Endodermal cell (in vitro differentiated cells): ENCODE results near the gene MOCS1. TPM values are rescaled to one million over a fixed set of nuclear protein-coding genes. Genes with fewer than 3 reads are reported as not detected.

Source experiments
- DNase-seq: peaks from one replicate; pipeline ENCODE4 v3.0.0-alpha.2; 2017
- H3K27ac ChIP-seq: 2 replicates; pipeline ENCODE4 v1.5.1; 2013; ENCODE audit warnings: mild to moderate bottlenecking, low read depth, low read length, moderate library complexity
- H3K27me3 ChIP-seq: 2 replicates; pipeline ENCODE4 v1.6.1; 2013; ENCODE audit warnings: mild to moderate bottlenecking, low read length, moderate library complexity; ENCODE audit not compliant: insufficient read depth, control insufficient read depth, poor library complexity, severe bottlenecking
- H3K36me3 ChIP-seq: 2 replicates; pipeline ENCODE4 v1.7.0; 2013; ENCODE audit warnings: mild to moderate bottlenecking, low read length, moderate library complexity; ENCODE audit not compliant: control insufficient read depth, insufficient read depth
- H3K4me1 ChIP-seq: one replicate; pipeline ENCODE4 v1.7.0; 2013; ENCODE audit warnings: low read length; ENCODE audit not compliant: control insufficient read depth, insufficient read depth
- H3K4me3 ChIP-seq: 2 replicates; pipeline ENCODE4 v1.5.1; 2013; ENCODE audit warnings: mild to moderate bottlenecking, low read length, moderate library complexity
- H3K9ac ChIP-seq: 2 replicates; pipeline ENCODE4 v1.6.1; 2013; ENCODE audit warnings: mild to moderate bottlenecking, low read length, moderate library complexity; ENCODE audit not compliant: poor library complexity, severe bottlenecking; ENCODE audit errors: extremely low read depth
- H3K9me3 ChIP-seq: 2 replicates; pipeline ENCODE4 v1.6.1; 2013; ENCODE audit warnings: mild to moderate bottlenecking, low read length, moderate library complexity; ENCODE audit not compliant: control insufficient read depth
- H3K27ac Mint-ChIP-seq: 2 replicates; pipeline ENCODE4 v1.8.0; 2020; ENCODE audit warnings: mixed read lengths
- H3K27me3 Mint-ChIP-seq: 2 replicates; pipeline ENCODE4 v1.8.0; 2021; ENCODE audit warnings: mild to moderate bottlenecking, mixed read lengths; ENCODE audit not compliant: insufficient read depth
- H3K36me3 Mint-ChIP-seq: 2 replicates; pipeline ENCODE4 v1.8.0; 2020; ENCODE audit warnings: low read depth, mixed read lengths
- H3K4me1 Mint-ChIP-seq: 2 replicates; pipeline ENCODE4 v1.8.0; 2020; ENCODE audit warnings: mixed read lengths
- H3K4me3 Mint-ChIP-seq: 2 replicates; pipeline ENCODE4 v1.8.0; 2020; ENCODE audit warnings: mild to moderate bottlenecking, moderate library complexity, mixed read lengths
- H3K9me3 Mint-ChIP-seq: 2 replicates; pipeline ENCODE4 v1.8.0; 2020; ENCODE audit warnings: mild to moderate bottlenecking, mixed read lengths
- whole genome bisulfite sequencing, 2 experiments: methylation state at CpG; one replicate each; pipeline versions ENCODE4 v1.1.5 to v1.1.7; 2013; ENCODE audit warnings: missing lambda C conversion rate in 2 of 2, mixed read lengths in 1 of 2; ENCODE audit not compliant: insufficient coverage in 1 of 2, insufficient read length in 1 of 2; 5-methylcytosine and 5-hydroxymethylcytosine counted together
- total RNA-seq, 2 donors: library from RNA; stranded (reverse); fragmentation: NEBNext Ultra II Directional in 1 of 2; extraction: Animal tissue kit (Norgen Biotek cat#: 25700) in 1 of 2; gene quantifications; 2 replicates in 1 of 2; 3 replicates in 1 of 2; pipeline ENCODE4 v1.2.1, GENCODE V29; 2021
- TF ChIP-seq, protein P1 (sequence below): fragments of 200-600 bp; sonication (generic); conservative IDR thresholded peaks from 2 replicates; pipeline ENCODE4 v1.5.0; 2021; ENCODE audit warnings: antibody characterized with exemption, mild to moderate bottlenecking

Gene MOCS1
- total RNA-seq, 2 donors from 2014 or later, result 8.7 to 11.3 TPM

- 85 to 100% methylated on average over 1 of the region's 1 CpG for WGBS, 2 experiments
- no peak overlapping the region for H3K9ac ChIP-seq
- Mint-ChIP-seq H3K4me3 (no peak overlapping the region), H3K9me3 (no peaks in the 10 kb centered on the region), H3K27me3 (peaks cover 2% of the 10 kb centered on the region), H3K36me3 (no peaks in the 10 kb centered on the region), H3K27ac (no peak overlapping the region), H3K4me1 (peaks cover 15% of the 10 kb centered on the region)
- H3K9me3 ChIP-seq, result no peaks in the 10 kb centered on the region
- no peaks in the 10 kb centered on the region for H3K4me1 ChIP-seq
- DNase-seq, result no peak
- no peak overlapping the region for H3K27ac ChIP-seq
- H3K4me3 ChIP-seq, result no peak overlapping the region
- TF ChIP-seq, protein P1, sequence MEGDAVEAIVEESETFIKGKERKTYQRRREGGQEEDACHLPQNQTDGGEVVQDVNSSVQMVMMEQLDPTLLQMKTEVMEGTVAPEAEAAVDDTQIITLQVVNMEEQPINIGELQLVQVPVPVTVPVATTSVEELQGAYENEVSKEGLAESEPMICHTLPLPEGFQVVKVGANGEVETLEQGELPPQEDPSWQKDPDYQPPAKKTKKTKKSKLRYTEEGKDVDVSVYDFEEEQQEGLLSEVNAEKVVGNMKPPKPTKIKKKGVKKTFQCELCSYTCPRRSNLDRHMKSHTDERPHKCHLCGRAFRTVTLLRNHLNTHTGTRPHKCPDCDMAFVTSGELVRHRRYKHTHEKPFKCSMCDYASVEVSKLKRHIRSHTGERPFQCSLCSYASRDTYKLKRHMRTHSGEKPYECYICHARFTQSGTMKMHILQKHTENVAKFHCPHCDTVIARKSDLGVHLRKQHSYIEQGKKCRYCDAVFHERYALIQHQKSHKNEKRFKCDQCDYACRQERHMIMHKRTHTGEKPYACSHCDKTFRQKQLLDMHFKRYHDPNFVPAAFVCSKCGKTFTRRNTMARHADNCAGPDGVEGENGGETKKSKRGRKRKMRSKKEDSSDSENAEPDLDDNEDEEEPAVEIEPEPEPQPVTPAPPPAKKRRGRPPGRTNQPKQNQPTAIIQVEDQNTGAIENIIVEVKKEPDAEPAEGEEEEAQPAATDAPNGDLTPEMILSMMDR, result no peak
- no peaks in the 10 kb centered on the region for H3K27me3 ChIP-seq
- H3K36me3 ChIP-seq, result no peaks in the 10 kb centered on the region
Observed at GRCh38 chr6:39951716-39952115, 17.5 kb upstream of the MOCS1 start.

DNA sequence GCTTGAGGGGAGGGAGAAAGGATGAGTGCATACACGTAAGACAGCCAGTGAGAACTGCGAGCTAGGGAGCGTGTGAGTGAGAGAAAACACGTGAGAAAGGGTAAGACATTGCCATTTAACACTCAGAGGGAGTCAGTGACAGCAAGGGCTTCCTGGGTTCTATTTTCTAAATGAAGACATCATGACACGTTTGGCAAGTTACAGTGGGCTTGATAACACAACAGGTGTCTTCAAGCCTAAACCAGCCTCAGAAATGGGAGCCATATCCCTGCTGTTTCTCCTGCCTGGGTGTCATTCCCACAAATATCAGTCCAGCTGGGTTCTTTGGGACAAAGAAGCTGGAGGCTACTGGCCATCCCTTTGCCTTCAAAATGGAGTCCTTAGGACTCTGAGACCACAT lies 16.9 kb upstream of the MOCS1 start:
- TF ChIP-seq, protein P1, result no peak
- no peaks in the 10 kb centered on the region for H3K36me3 Mint-ChIP-seq
- WGBS, 2 experiments, result 85 to 90% methylated on average over 5 of the region's 5 CpGs
- no peaks in the 10 kb centered on the region for H3K9me3 ChIP-seq
- H3K27me3 Mint-ChIP-seq, result no peaks in the 10 kb centered on the region
- H3K4me1 ChIP-seq, result no peaks in the 10 kb centered on the region
- no peak overlapping the region for H3K27ac Mint-ChIP-seq
- no peaks in the 10 kb centered on the region for H3K27me3 ChIP-seq
- peaks cover 15% of the 10 kb centered on the region for H3K4me1 Mint-ChIP-seq
- no peak overlapping the region for H3K4me3 ChIP-seq
- H3K36me3 ChIP-seq, result no peaks in the 10 kb centered on the region
- H3K27ac ChIP-seq, result no peak overlapping the region
- H3K9me3 Mint-ChIP-seq, result no peaks in the 10 kb centered on the region
- no peak for DNase-seq
- H3K4me3 Mint-ChIP-seq, result no peak overlapping the region
- H3K9ac ChIP-seq, result no peak overlapping the region

DNA sequence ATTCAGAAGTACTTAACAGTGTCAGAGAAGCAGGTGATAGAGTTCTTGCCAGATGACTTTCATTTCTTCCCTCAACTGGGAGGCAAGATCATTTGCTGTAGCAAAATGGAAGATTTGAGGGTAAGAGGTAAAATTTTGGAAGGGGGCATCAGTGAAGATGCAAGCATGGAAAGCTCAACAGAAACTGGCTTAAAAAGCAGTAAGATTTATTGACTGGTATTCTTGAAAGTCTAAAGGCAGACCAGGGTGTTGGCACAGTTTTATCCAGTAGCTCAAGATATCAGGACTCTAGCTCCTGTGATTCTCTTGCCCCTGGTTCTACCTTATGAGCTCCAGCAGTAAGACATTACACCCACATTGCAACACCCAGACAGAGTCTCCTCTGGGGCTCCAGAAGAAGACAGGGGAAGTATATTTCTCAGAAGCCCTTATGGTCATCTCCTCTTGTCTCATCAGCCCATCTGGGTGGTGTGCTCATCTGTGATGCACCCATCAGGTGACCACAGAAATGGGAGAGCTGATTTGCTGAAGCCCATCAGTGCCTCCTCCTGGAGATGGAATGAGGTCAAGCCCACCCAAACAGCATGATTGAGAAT lies 16.0 kb upstream of the MOCS1 start:
- Histone ChIP-seq H3K27me3 (no peaks in the 10 kb centered on the region), H3K9ac (no peak overlapping the region), H3K4me1 (no peaks in the 10 kb centered on the region), H3K36me3 (no peaks in the 10 kb centered on the region), H3K4me3 (no peak overlapping the region), H3K9me3 (no peaks in the 10 kb centered on the region), H3K27ac (no peak overlapping the region)
- DNase-seq, result no peak
- Mint-ChIP-seq H3K27ac (no peak overlapping the region), H3K9me3 (no peaks in the 10 kb centered on the region), H3K4me1 (peaks cover 15% of the 10 kb centered on the region), H3K36me3 (no peaks in the 10 kb centered on the region), H3K4me3 (no peak overlapping the region), H3K27me3 (no peaks in the 10 kb centered on the region)
- TF ChIP-seq, protein P1, result no peak
